HG03196 (cell line): Measurements from ENCODE around the gene GPR158.

ENCODE experiments used
- ATAC-seq: cut with Tn5 transposase; IDR thresholded peaks from one replicate; pipeline ENCODE4 v1.9.1; 2021; ENCODE audit not compliant: unreplicated experiment

The GPR158 gene

GRCh38 chr10:25206693-25207414 lies 32.1 kb downstream of the GPR158 start:
- ATAC-seq = no peak

DNA sequence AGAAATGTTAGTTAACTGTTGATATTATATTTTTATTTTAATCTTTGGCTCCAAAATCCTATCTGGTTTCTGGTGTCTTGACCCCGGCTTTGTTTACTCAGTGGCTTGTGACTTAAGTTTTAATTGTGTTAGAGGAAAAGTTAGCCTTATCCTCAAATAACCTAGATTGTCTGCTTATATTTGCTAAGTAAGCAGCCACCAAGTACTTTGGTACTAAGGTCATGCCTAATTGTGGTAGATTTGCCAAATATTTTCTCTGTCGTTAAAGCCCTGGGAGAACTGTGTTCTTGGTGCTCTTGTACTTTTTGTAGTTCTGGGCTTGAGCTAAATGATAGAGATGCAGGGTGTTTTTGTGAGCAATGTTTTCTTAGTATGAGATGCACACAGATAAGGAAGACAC lies 34.8 kb downstream of the GPR158 start:
- no peak for ATAC-seq

DNA sequence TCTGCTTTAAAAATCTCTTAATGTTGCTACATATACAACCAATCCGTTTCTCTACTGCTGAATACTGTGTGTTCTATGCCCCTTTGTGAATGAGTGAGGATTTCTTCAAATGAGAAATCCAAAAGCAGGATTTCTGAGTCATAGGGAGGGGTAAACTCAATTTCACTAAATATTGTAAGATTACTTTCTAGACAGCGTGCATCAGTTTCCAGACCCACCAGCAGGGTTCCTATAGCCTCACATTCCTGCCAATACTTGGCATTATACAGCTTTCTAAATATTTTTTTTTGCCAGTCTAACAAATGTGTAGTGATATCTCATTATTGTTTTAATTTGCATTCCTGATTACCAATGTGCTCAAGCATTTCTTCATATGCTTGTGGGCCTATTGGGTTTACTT lies 35.5 kb downstream of the GPR158 start:
- no peak for ATAC-seq

DNA sequence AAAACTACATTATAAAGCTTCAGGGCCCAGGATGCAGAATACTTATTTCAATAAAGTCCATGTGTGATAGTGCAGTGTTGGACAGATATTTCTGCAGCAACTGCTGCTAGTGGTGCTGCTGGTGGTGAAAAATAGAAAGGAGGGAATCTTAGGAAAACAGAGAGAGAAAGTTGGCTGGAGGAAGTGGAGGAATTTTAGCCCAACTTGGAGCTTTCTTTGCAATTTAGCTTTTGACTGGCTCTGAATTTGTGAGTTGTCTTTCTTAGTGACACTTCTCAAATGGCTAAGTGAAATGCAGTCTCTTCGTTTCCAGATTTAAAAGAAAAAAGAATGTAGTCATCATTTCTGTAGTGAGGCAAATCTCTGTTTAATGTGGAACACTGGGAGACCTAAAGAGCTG lies 45.4 kb downstream of the GPR158 start:
- ATAC-seq = no peak

GRCh38 chr10:25222085-25222660 lies 47.4 kb downstream of the GPR158 start:
- no peak for ATAC-seq

GRCh38 chr10:25226775-25227682 lies 52.2 kb downstream of the GPR158 start:
- no peak for ATAC-seq

DNA sequence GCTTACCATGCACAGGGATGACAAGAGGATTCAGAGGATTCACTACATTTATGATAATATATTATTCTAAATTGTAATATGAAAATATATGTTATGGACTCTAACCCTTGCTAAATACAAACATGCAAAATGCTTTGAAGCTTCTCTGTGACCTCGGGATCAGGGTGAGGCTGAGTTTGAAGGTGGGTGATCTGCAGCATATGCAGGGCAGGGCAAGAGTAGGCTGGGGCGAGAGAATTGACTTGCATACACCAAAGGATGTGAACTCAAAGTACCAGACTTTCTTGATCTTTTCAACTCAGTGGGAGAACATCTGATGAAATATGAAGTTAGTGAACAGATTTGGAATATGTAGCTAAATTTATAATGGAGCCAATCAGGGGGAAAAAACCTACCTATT lies 57.0 kb downstream of the GPR158 start:
- no peak for ATAC-seq

DNA sequence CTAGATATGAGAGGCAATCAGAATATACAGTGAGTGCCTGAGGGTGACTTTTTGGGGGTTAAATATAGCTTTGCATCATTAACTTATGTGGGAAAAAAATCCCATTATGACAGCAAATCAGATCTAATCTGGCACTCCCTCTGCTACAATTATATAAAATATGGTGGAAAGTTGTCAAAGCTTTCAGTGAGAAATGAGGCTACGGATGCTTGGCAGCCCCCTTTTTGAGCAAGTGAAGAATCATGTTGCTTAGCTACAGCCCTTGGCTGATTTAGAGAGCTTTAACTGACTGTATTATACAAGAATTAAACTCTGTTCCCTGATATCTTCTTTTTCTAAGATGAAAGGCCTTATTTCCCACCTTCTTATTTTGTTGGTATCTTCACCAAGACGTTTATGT lies 57.4 kb downstream of the GPR158 start:
- ATAC-seq = no peak

DNA sequence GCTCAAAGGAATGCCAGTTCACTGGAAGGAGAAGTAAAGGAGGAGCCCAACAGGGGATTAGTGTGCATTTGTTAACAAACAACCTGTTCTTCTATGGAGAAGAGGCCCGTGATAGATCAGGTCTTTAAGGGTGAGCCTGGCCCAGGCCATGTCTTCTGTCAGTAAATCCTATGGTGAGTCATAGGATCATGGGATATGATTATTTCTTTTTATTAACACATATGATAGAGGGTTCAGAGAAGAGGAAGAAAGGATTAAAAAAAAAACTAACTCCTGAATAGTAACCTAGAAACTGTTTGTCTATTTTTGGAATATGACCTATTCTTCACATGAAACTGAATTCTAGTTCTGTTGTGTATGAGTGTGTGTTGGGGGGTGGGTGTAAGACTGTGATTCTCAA lies 70.4 kb downstream of the GPR158 start:
- ATAC-seq = no peak

- ATAC-seq = no peak
Measured at GRCh38 chr10:25257646-25258045, 82.8 kb downstream of the GPR158 start.

DNA sequence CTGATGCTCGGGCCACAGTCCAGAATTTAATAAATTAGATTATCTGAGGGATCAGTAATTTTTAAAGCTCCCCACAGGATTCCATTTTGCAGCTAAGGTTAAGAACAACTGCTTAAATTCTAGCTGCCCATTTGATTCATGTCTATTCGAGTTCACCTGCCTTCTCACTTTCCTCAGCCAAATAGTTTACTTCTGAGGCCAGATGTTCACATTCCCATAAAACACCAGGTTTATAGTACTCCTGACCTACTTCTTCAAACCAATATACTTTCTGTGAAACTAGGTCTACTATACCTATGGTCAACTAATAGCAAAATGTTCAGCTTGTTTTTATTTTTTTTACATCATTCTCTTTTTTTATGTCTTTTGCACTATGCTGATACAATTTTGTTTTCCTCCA lies 86.3 kb downstream of the GPR158 start:
- ATAC-seq = no peak

DNA sequence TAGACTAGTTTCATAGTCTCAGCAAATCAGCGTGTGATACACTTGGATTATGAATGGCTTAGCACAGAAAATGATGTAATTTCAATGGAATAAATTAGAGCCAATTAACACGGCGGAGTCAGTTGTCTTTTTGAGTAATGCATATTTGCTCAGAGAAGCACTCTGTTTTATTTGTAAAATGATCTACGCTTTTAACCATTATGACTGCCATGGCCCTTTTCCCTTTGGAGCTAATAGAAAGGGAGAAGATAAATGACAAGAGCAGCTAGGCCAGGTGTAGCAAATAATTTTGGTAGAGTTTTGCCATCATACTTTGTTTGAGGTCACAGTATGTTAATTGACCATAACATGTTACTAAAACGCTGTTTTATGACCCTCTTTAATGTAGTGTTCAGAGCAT lies 86.8 kb downstream of the GPR158 start:
- ATAC-seq = no peak

- no peak for ATAC-seq
Measured at GRCh38 chr10:25263931-25264330, 89.1 kb downstream of the GPR158 start.

- ATAC-seq = no peak
Measured at GRCh38 chr10:25278180-25278579, 103.4 kb downstream of the GPR158 start.

DNA sequence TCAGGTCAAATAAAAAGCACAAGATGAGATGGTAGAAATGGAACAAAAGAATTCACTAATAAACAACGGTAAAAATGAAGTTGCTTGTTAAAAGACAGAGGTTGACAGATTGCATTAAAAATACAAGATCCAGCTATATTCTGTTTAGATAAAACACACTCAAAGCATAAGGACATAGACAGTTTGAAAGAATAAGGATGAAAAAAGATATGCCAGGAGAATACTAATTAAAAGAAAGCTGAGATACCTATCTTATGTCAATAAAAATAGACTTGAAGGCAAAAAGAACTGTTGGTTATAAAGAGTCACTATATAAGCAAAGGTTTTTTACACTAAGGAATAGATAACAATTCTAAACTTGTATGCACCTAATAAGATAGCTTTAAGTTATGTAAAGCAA lies 105.3 kb downstream of the GPR158 start:
- ATAC-seq = no peak

DNA sequence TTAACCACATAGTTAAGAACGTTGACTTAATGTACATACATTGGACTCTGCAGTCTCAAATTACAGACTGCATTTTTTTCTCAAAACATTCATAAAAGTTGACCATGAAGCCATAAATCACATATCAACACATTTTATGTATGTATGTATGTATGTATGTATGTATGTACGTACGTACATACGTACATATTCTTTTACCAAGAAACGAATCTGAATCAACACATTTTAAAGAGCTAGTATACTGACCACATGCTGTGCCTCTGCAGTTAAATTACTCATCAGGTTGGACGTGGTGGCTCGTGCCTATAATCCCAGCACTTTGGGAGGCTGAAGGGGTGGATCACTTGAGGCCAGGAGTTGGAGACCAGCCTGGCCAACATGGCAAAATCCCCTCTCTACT lies 105.8 kb downstream of the GPR158 start:
- no peak for ATAC-seq

GRCh38 chr10:25285809-25286208 lies 111.0 kb downstream of the GPR158 start:
- ATAC-seq = no peak

- no peak for ATAC-seq
Measured at GRCh38 chr10:25288181-25288580, 113.4 kb downstream of the GPR158 start.

- no peak for ATAC-seq
Measured at GRCh38 chr10:25294032-25294926, 119.5 kb downstream of the GPR158 start.

- no peak for ATAC-seq
Measured at GRCh38 chr10:25296324-25296723, 121.5 kb downstream of the GPR158 start.

DNA sequence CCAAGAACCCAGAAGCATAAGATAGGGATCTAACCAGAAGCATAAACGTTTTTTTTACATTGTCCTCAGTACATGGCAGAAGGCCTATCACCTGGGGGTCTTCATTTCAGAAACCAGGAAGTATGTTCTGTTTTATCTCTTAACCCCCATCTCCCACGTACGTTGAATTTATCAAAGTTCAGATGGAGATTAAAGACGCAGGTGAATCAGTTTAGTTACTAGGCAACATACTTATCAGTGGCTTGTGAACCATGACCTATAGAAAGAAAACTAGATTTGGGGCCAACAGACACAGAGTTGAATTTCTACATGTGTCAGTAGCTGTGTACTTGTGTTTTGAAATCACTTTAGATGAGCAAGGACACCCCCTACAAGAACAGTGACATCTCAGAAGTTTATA lies 122.7 kb downstream of the GPR158 start:
- ATAC-seq = no peak
